Psoas muscle (tissue), 8 donors: Measurements from ENCODE around the gene CSNK2B. TPM values are rescaled to one million over a fixed set of nuclear protein-coding genes. Genes with fewer than 3 reads are reported as not detected.

Experiments
- ATAC-seq, 4 donors: fragments of 200-7000 bp; cut with Tn5 transposase; one replicate each; pipeline ENCODE4 v1.9.1; 2020; ENCODE audit warnings: moderate library complexity in 3 of 4, mild to moderate bottlenecking in 2 of 4
- DNase-seq, 2 donors: peaks; one replicate each; pipeline ENCODE4 v3.0.0-alpha.2; 2020
- H3K27ac ChIP-seq: fragments of 200-600 bp; one replicate; pipeline ENCODE4 v1.8.0; 2022
- H3K27me3 ChIP-seq, 3 donors: fragments of 200-600 bp in 1 of 3; one replicate each; pipeline versions ENCODE4 v1.6.1 to v1.8.0; 2013 to 2022; ENCODE audit warnings: low read length in 2 of 3, mild to moderate bottlenecking in 2 of 3, moderate library complexity in 1 of 3; ENCODE audit not compliant: insufficient read depth in 3 of 3
- H3K36me3 ChIP-seq, 2 donors: fragments of 200-600 bp in 1 of 2; one replicate each; pipeline versions ENCODE4 v1.6.1 to v1.8.0; 2013 to 2022; ENCODE audit warnings: low read depth in 1 of 2, mild to moderate bottlenecking in 1 of 2, moderate library complexity in 1 of 2; ENCODE audit not compliant: insufficient read depth in 1 of 2
- H3K4me1 ChIP-seq: fragments of 200-600 bp; one replicate; pipeline ENCODE4 v1.8.0; 2022
- H3K4me3 ChIP-seq: fragments of 200-600 bp; one replicate; pipeline ENCODE4 v1.8.0; 2022; ENCODE audit warnings: mild to moderate bottlenecking
- H3K9me3 ChIP-seq: fragments of 200-600 bp; one replicate; pipeline ENCODE4 v1.8.0; 2022
- WGBS, 3 donors: extraction: QIAGEN DNeasy Blood & Tissue Kit; methylation state at CpG; one replicate each; pipeline versions ENCODE4 v1.1.6 to v1.1.7; 2013; 5-methylcytosine and 5-hydroxymethylcytosine counted together
- intact Hi-C, 2 donors: fragments of 100-400 bp; cut with DNase I; formaldehyde crosslinking; loops; one replicate each; pipeline versions ENCODE4 v1.11.0 to v1.14.2; 2022
- polyA plus RNA-seq, 3 donors: library from polyadenylated mRNA; stranded (reverse); fragments of 200-250 nt; gene quantifications; one replicate each; pipeline ENCODE4 v1.2.3, GENCODE V29; 2013
- total RNA-seq, 4 donors: library from RNA; stranded (reverse); fragmentation: NEBNext Ultra II Directional in 2 of 4; extraction: Animal tissue kit (Norgen Biotek cat#: 25700) in 2 of 4; gene quantifications; one replicate each; pipeline versions ENCODE4 v1.2.1 to v1.2.4, GENCODE V29; 2021 to 2023
- TF ChIP-seq, protein P1 (sequence below): fragments of 200-600 bp; IDR thresholded peaks from one replicate; pipeline ENCODE4 v1.8.0; 2022; ENCODE audit warnings: antibody characterized with exemption
- donor health status: healthy with polysubstance abuse.
- donor health status: DM: no; HTN: no; CAD: no; lungs with moderate emphysema.
- donor health status: Bipolar disorder and iron deficiency.
- donor health status: healthy.
- donor health status: DM: yes; HTN: yes; CAD: no.
- donor health status: DM: no; HTN: no; CAD: no.
- donor health status: DM: no; HTN: no; CAD: no.
- donor health status: DM: yes; HTN: yes; CAD: no.

Gene CSNK2B
- total and polyA plus RNA-seq, 7 donors, result 102 to 208 (median 129) TPM

DNA sequence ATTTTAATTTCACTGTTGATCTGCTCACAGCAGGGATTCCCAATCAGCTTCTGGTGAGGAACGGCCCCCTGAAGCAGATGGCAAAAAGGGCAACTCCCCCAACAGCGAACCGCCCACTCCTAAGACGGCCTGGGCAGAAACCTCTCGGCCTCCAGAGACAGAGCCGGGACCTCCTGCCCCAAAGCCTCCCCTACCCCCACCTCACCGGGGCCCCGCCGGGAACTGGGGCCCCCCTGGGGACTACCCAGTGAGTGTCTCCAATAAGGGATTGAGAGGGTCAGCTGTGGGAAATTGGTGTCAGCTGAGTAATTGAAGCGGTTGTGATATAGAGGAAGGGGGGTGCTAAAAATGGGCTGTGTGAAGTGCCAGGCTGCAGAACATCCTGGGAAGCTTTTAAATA lies 38.9 kb upstream of the CSNK2B start:
- 83 to 89% (median 86%) methylated on average over 10 of the region's 10 CpGs for WGBS, 3 donors
- Histone ChIP-seq H3K27ac (no peak overlapping the region), H3K27me3 (no peaks in the 10 kb centered on the region), H3K36me3 (peaks cover 34 to 98% of the 10 kb centered on the region in 2 donors), H3K4me3 (no peak overlapping the region), H3K9me3 (no peaks in the 10 kb centered on the region), H3K4me1 (peaks cover 10% of the 10 kb centered on the region)
- DNase-seq (no peak), ATAC-seq (no peak)
- intact Hi-C loops, result no loop called here
- TF ChIP-seq, protein P1, sequence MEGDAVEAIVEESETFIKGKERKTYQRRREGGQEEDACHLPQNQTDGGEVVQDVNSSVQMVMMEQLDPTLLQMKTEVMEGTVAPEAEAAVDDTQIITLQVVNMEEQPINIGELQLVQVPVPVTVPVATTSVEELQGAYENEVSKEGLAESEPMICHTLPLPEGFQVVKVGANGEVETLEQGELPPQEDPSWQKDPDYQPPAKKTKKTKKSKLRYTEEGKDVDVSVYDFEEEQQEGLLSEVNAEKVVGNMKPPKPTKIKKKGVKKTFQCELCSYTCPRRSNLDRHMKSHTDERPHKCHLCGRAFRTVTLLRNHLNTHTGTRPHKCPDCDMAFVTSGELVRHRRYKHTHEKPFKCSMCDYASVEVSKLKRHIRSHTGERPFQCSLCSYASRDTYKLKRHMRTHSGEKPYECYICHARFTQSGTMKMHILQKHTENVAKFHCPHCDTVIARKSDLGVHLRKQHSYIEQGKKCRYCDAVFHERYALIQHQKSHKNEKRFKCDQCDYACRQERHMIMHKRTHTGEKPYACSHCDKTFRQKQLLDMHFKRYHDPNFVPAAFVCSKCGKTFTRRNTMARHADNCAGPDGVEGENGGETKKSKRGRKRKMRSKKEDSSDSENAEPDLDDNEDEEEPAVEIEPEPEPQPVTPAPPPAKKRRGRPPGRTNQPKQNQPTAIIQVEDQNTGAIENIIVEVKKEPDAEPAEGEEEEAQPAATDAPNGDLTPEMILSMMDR, result no peak

DNA sequence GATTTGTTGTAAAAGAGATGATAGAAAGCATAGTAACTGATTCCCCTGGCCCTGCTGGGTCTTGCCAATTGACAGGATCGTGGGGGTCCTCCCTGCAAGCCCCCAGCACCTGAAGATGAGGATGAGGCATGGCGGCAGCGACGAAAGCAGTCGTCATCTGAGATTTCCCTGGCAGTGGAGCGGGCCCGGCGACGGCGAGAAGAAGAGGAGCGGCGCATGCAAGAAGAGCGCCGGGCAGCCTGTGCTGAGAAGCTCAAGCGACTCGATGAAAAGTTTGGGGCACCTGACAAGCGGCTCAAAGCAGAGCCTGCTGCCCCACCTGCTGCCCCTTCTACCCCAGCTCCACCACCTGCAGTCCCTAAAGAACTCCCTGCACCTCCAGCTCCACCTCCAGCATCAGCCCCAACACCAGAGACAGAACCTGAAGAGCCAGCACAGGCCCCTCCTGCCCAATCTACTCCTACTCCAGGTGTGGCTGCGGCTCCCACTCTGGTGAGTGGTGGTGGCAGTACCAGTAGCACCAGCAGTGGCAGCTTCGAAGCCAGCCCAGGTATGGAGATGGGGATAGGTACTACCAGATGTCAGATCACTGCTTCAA lies 38.1 kb upstream of the CSNK2B start:
- Histone ChIP-seq H3K4me3 (no peak overlapping the region), H3K9me3 (no peaks in the 10 kb centered on the region), H3K4me1 (peaks cover 1% of the 10 kb centered on the region), H3K27me3 (no peaks in the 10 kb centered on the region), H3K36me3 (peaks cover 31 to 100% of the 10 kb centered on the region in 2 donors), H3K27ac (no peak overlapping the region)
- 94 to 95% (median 94%) methylated on average over 19 of the region's 19 CpGs for WGBS, 3 donors
- intact Hi-C loops, result no loop called here
- TF ChIP-seq, protein P1, result no peak
- DNase-seq (no peak), ATAC-seq (no peak)

DNA sequence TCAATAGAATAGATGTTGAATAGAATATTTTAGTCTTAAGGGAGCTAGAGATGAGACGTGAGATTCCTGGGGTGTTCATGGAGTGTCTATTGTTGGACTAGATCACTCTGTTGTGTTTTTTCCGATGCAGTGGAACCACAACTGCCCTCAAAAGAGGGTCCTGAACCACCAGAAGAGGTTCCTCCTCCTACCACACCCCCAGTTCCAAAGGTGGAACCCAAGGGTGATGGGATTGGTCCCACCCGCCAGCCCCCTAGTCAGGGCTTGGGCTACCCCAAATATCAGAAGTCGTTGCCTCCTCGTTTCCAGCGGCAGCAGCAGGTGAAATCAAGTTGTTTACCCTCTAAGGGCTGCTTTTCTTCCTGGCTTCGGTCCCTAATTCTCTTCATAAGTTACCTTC lies 36.9 kb upstream of the CSNK2B start:
- intact Hi-C loops, result no loop called here
- TF ChIP-seq, protein P1, result no peak
- WGBS, 3 donors, result 77 to 88% (median 82%) methylated on average over 7 of the region's 7 CpGs

DNA sequence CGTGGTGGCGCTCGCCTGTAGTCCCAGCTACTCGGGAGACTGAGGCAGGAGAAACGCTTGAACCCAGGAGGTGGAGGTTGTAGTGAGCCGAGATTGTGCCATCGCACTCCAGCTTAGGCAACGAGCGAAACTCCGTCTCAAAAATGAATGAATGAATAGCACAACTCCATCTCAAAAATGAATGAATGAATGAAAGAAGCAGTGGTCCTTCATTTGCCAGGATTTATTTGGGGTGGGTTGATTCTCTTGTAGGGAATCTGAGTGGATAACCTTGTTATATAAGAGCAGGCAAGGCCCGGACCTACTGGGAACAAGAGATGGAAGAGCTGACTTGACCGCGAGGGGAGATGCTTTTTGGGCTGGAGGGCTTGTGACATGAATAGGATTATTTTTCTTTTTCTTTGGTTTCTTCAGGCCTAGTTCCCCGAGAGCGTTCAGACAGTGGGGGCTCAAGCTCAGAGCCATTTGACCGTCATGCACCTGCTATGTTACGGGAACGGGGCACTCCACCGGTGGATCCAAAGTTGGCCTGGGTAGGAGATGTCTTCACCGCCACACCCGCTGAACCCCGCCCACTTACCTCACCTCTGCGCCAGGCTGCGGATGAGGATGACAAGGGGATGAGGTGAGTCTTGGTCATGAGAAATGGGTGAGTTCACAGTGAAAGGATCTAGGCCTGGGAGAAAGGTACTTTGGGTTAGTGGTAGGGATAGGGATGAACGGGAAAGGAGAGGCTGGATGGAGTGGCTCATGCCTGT lies 35.5 kb upstream of the CSNK2B start:
- no peaks in the 10 kb centered on the region for H3K27me3 ChIP-seq
- 86 to 92% (median 87%) methylated on average over 25 of the region's 25 CpGs for WGBS, 3 donors
- no peaks in the 10 kb centered on the region for H3K4me1 ChIP-seq
- no peak overlapping the region for H3K4me3 ChIP-seq
- TF ChIP-seq, protein P1, result no peak
- H3K36me3 ChIP-seq, result peaks cover 29 to 100% of the 10 kb centered on the region in 2 donors
- H3K27ac ChIP-seq, result no peak overlapping the region
- H3K9me3 ChIP-seq, result no peaks in the 10 kb centered on the region
- intact Hi-C loops, result no loop called here
- ATAC-seq (no peak), DNase-seq (no peak)

More for the DNA sequence above, 36.9 kb upstream of the CSNK2B start:
- no peaks in the 10 kb centered on the region for H3K9me3 ChIP-seq
- no peak for ATAC-seq
- peaks cover 31 to 100% of the 10 kb centered on the region in 2 donors for H3K36me3 ChIP-seq
- no peak for DNase-seq
- no peak overlapping the region for H3K27ac ChIP-seq
- H3K4me3 ChIP-seq, result no peak overlapping the region
- H3K4me1 ChIP-seq, result no peaks in the 10 kb centered on the region
- H3K27me3 ChIP-seq, result no peaks in the 10 kb centered on the region
